ENCODE data around the gene SETD1B.
"Not testable (repeated sequence)": the region's sequence is repeated elsewhere in the genome, so short reads cannot be mapped to it uniquely, and the experiment has no call there.

SETD1B gene

GRCh38 chr12:121857322-121858246 lies 53.8 kb downstream of the SETD1B start:
- DNase-seq (ENCODE audit: low read depth, low spot score) = no peak

GRCh38 chr12:121858318-121858661 lies 54.5 kb downstream of the SETD1B start:
- DNase-seq (ENCODE audit: low read depth, low spot score) = no peak

- no peak for DNase-seq (ENCODE audit: low read depth, low spot score)
These were observed 55.1 kb downstream of the SETD1B start, which contains the start of gene HPD for GRCh38 chr12:121858662-121859572. HPD (minus strand) TSS chr12:121858859; CDS start chr12:121858823, 36 bp downstream.

GRCh38 chr12:121860257-121860656 lies 56.4 kb downstream of the SETD1B start:
- no peak for DNase-seq (ENCODE audit: low read depth, low spot score)

GRCh38 chr12:121860699-121861098 lies 56.9 kb downstream of the SETD1B start:
- DNase-seq (ENCODE audit: low read depth, low spot score) = not testable (repeated sequence)

- DNase-seq (ENCODE audit: low read depth, low spot score) = no peak
These were observed 57.9 kb downstream of the SETD1B start for GRCh38 chr12:121861636-121862254.

GRCh38 chr12:121866331-121866730 lies 62.5 kb downstream of the SETD1B start:
- no peak for DNase-seq (ENCODE audit: low read depth, low spot score)

- DNase-seq (ENCODE audit: low read depth, low spot score) = not testable (repeated sequence)
These were observed 65.4 kb downstream of the SETD1B start for GRCh38 chr12:121869229-121869628.

GRCh38 chr12:121871467-121871866 lies 67.7 kb downstream of the SETD1B start:
- no peak for DNase-seq (ENCODE audit: low read depth, low spot score)

- no peak for DNase-seq (ENCODE audit: low read depth, low spot score)
These were observed 68.9 kb downstream of the SETD1B start for GRCh38 chr12:121872546-121873215.

GRCh38 chr12:121873216-121873569 lies 69.4 kb downstream of the SETD1B start:
- no peak for DNase-seq (ENCODE audit: low read depth, low spot score)

GRCh38 chr12:121874071-121874470 lies 70.3 kb downstream of the SETD1B start:
- DNase-seq (ENCODE audit: low read depth, low spot score) = no peak

- no peak for DNase-seq (ENCODE audit: low read depth, low spot score)
These were observed 71.8 kb downstream of the SETD1B start for GRCh38 chr12:121875582-121875981.

- DNase-seq (ENCODE audit: low read depth, low spot score) = not testable (repeated sequence)
These were observed 72.3 kb downstream of the SETD1B start for GRCh38 chr12:121876080-121876447.

Data from iPS DF 19.7 (cell line).